Endothelial cell of umbilical vein (primary cell): ENCODE data around the gene RASD2. TPM values are rescaled to one million over a fixed set of nuclear protein-coding genes. Genes with fewer than 3 reads are reported as not detected.

Experiments used
- BruUV-seq: library from RNA; stranded (reverse); fragments of 400-500 nt; replicated peaks from 2 replicates; lab custom pipeline; 2021; lab: Mats Ljungman, UMichigan
- CTCF ChIA-PET: fragments of 300-600, 350-600 bp; sonication (Branson Sonifier 250); formaldehyde crosslinking; loops from one replicate; lab custom pipeline; 2021; ENCODE audit warnings: antibody characterized with exemption, inconsistent platforms; lab: Charles Lee
- POLR2A ChIA-PET: fragments of 300-600, 350-600 bp; sonication (Branson Sonifier 250); formaldehyde crosslinking; loops from one replicate; lab custom pipeline; 2021; ENCODE audit warnings: antibody characterized with exemption, inconsistent platforms; lab: Charles Lee
- DNase-seq: peaks from one replicate; pipeline ENCODE4 v3.0.0-alpha.2; 2011; ENCODE audit warnings: low read depth, low spot score
- FAIRE-seq: peaks from 2 replicates; lab custom pipeline; 2011; peaks lifted over from hg19 to GRCh38; lab: Jason Lieb, UNC
- H2AFZ ChIP-seq: 2 replicates; pipeline ENCODE4 v1.6.0; 2012; ENCODE audit warnings: low read depth, low read length, control low read depth, inconsistent platforms
- H3K27ac ChIP-seq: 2 replicates; pipeline ENCODE4 v1.5.1; 2011; ENCODE audit warnings: low read depth, mild to moderate bottlenecking, control low read depth, low read length, moderate library complexity; ENCODE audit not compliant: insufficient read depth
- H3K27me3 ChIP-seq, 2 experiments: 2 replicates each; pipeline versions ENCODE4 v1.6.0 to v1.6.1; 2011; ENCODE audit warnings: low read length in 2 of 2, mixed read lengths in 1 of 2; ENCODE audit not compliant: control insufficient read depth in 2 of 2, insufficient read depth in 2 of 2
- H3K36me3 ChIP-seq, 2 experiments: 2 replicates in 1 of 2; 3 replicates in 1 of 2; pipeline ENCODE4 v1.5.1; 2011; ENCODE audit warnings: low read length in 2 of 2, mild to moderate bottlenecking in 1 of 2, moderate library complexity in 1 of 2; ENCODE audit not compliant: control insufficient read depth in 2 of 2, insufficient read depth in 2 of 2; ENCODE audit errors: extremely low read depth in 1 of 2
- H3K4me1 ChIP-seq: 3 replicates; pipeline ENCODE4 v1.5.1; 2011; ENCODE audit warnings: mild to moderate bottlenecking, low read length; ENCODE audit not compliant: control insufficient read depth, insufficient read depth; ENCODE audit errors: extremely low read depth
- H3K4me2 ChIP-seq: 2 replicates; pipeline ENCODE4 v1.6.1; 2011; ENCODE audit warnings: low read length, control low read depth, mixed read lengths; ENCODE audit not compliant: insufficient read depth
- H3K4me3 ChIP-seq, 3 experiments: fragments of 200-600 bp in 1 of 3; sonication (generic), shearing (Covaris generic) in 1 of 3; replicated peaks in 1 of 3; 2 replicates each; pipeline ENCODE4 v1.5.1; 2011 to 2016; ENCODE audit warnings: control low read depth in 3 of 3, low read length in 3 of 3, mild to moderate bottlenecking in 2 of 3, inconsistent platforms in 1 of 3, low read depth in 1 of 3, moderate library complexity in 1 of 3; ENCODE audit not compliant: insufficient read depth in 1 of 3
- H3K79me2 ChIP-seq: 2 replicates; pipeline ENCODE4 v1.6.0; 2012; ENCODE audit warnings: low read length, inconsistent platforms; ENCODE audit not compliant: control insufficient read depth, insufficient read depth
- H3K9ac ChIP-seq: replicated peaks from 2 replicates; pipeline ENCODE3; 2011; ENCODE audit warnings: low read length, control low read depth; ENCODE audit not compliant: insufficient read depth; ENCODE audit errors: extremely low read depth
- H3K9me1 ChIP-seq: replicated peaks from 3 replicates; pipeline ENCODE4 v1.6.0; 2011; ENCODE audit warnings: mild to moderate bottlenecking, low read length; ENCODE audit not compliant: control insufficient read depth, insufficient read depth; ENCODE audit errors: extremely low read depth
- H3K9me3 ChIP-seq: replicated peaks from 2 replicates; pipeline ENCODE4 v1.5.1; 2012; ENCODE audit warnings: low read length, inconsistent platforms; ENCODE audit not compliant: control insufficient read depth, insufficient read depth
- H4K20me1 ChIP-seq: replicated peaks from 2 replicates; pipeline ENCODE3; 2011; ENCODE audit warnings: mild to moderate bottlenecking, low read length; ENCODE audit not compliant: control insufficient read depth, insufficient read depth; ENCODE audit errors: extremely low read depth
- EZH2 ChIP-seq: IDR thresholded peaks from 2 replicates; pipeline ENCODE4 v1.6.1; 2012; ENCODE audit warnings: borderline replicate concordance, low read depth, mild to moderate bottlenecking, moderate library complexity, low read length, inconsistent platforms; ENCODE audit not compliant: severe bottlenecking
- FOS ChIP-seq: IDR thresholded peaks from 2 replicates; pipeline ENCODE4 v1.6.1; 2011; ENCODE audit warnings: mild to moderate bottlenecking, low read length, moderate library complexity, borderline replicate concordance; ENCODE audit not compliant: insufficient read depth
- GATA2 ChIP-seq: IDR thresholded peaks from 2 replicates; pipeline ENCODE4 v1.7.0; 2011; ENCODE audit warnings: low read depth, mild to moderate bottlenecking, moderate library complexity, mixed read lengths, low read length; ENCODE audit not compliant: insufficient read length, insufficient read depth
- JUN ChIP-seq: IDR thresholded peaks from 2 replicates; pipeline ENCODE4 v1.6.1; 2011; ENCODE audit warnings: borderline replicate concordance, low read depth; ENCODE audit not compliant: insufficient read length, insufficient read depth
- MYC ChIP-seq: IDR thresholded peaks from one replicate; pipeline ENCODE4 v1.6.1; 2011; ENCODE audit warnings: mild to moderate bottlenecking, low read depth, low read length
- POLR2A ChIP-seq: IDR thresholded peaks from 2 replicates; pipeline ENCODE4 v1.6.1; 2012; ENCODE audit warnings: low read depth, mild to moderate bottlenecking, control low read depth, low read length
- POLR2AphosphoS5 ChIP-seq: IDR thresholded peaks from 2 replicates; pipeline ENCODE4 v1.6.1; 2012; ENCODE audit warnings: low read depth, mild to moderate bottlenecking, control low read depth, low read length, moderate library complexity; ENCODE audit not compliant: insufficient read depth
- dilution Hi-C: fragments of 300-500 bp; cut with MboI; formaldehyde crosslinking; loops from one replicate; pipeline ENCODE4 v1.15.0; 2019; ENCODE audit warnings: low sequenced_read_pairs; ENCODE audit not compliant: extremely low pct_ligation_motif_present
- intact Hi-C: fragments of 100-400 bp; cut with micrococcal nuclease; formaldehyde crosslinking; loops from one replicate; pipeline ENCODE4 v1.10.0; 2022
- polyA plus RNA-seq, 4 experiments: library from polyadenylated mRNA; depleted of rRNA in 3 of 4; stranded (reverse) in 3 of 4; unstranded in 1 of 4; fragments of >200 nt; gene quantifications; 2 replicates each; pipeline versions ENCODE4 v1.2.1 to v1.2.3, GENCODE V29; 2011 to 2012; ENCODE audit warnings: missing spikeins in 1 of 4
- total RNA-seq: library from RNA; stranded (reverse); gene quantifications from 2 replicates; pipeline ENCODE4 v1.2.3, GENCODE V29; 2021
- TF ChIP-seq, protein P1 (sequence below): IDR thresholded peaks from 2 replicates; pipeline ENCODE4 v1.6.1; 2011; ENCODE audit not compliant: insufficient read depth, insufficient read length
- TF ChIP-seq, protein P2 (sequence below), 2 donors: IDR thresholded peaks; 1 replicate in 1 of 2; 2 replicates in 1 of 2; pipeline ENCODE4 v1.5.1; 2011; ENCODE audit warnings: low read length in 2 of 2, mild to moderate bottlenecking in 2 of 2, moderate library complexity in 2 of 2, control low read depth in 1 of 2, inconsistent platforms in 1 of 2, low read depth in 1 of 2; ENCODE audit not compliant: insufficient read depth in 1 of 2; ENCODE audit errors: extremely low read depth in 1 of 2

RASD2 gene
- total and polyA plus RNA-seq, 2 donors (not counting 3 experiments of a cell fraction or from before 2014, with no cell fraction given): not detected

DNA sequence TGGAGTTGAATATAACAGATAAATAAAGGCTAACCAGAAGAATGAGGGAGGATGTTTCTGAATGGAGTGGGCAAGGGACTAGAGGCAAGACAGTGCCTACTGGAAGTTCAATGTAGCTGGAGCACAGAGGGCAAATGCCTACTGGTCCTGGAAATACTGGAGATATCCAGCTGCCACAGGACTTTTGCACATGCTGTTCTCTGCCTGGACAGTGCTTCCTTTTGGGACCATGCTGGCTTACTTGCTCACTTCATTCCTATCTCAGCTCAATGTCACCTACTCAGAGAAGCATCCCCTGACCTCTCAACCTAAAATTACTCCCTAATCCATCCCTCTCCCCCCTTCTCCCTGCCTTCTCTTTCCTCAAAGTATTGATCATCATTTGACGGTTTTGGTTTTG lies 20.2 kb downstream of the RASD2 start:
- no peaks in the 10 kb centered on the region for H4K20me1 ChIP-seq
- H3K4me2 ChIP-seq: no peak overlapping the region
- BruUV-seq: no TSS peak
- FAIRE-seq (no peak), DNase-seq (no peak)
- intact Hi-C loops (no loop called here), dilution Hi-C loops (no loop called here)
- no peaks in the 10 kb centered on the region for H3K36me3 ChIP-seq
- H3K4me1 ChIP-seq: no peaks in the 10 kb centered on the region
- H3K9me1 ChIP-seq: no peaks in the 10 kb centered on the region
- no peaks in the 10 kb centered on the region for H3K9me3 ChIP-seq
- H3K9ac ChIP-seq: no peak overlapping the region
- no peak overlapping the region for H2AFZ ChIP-seq
- POLR2A ChIA-PET: no interaction called here
- no peak overlapping the region for H3K27ac ChIP-seq
- CTCF ChIA-PET: no interaction called here
- peaks cover 0 to 19% of the 10 kb centered on the region in 2 experiments for H3K27me3 ChIP-seq
- H3K79me2 ChIP-seq: no peaks in the 10 kb centered on the region
- no peak overlapping the region for H3K4me3 ChIP-seq
- TF ChIP-seq, protein P1, sequence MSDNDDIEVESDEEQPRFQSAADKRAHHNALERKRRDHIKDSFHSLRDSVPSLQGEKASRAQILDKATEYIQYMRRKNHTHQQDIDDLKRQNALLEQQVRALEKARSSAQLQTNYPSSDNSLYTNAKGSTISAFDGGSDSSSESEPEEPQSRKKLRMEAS: no peak
- TF ChIP-seq POLR2AphosphoS5 (no peak), JUN (no peak), FOS (no peak), POLR2A (no peak), GATA2 (no peak), EZH2 (no peak), MYC (no peak)
- TF ChIP-seq, protein P2, sequence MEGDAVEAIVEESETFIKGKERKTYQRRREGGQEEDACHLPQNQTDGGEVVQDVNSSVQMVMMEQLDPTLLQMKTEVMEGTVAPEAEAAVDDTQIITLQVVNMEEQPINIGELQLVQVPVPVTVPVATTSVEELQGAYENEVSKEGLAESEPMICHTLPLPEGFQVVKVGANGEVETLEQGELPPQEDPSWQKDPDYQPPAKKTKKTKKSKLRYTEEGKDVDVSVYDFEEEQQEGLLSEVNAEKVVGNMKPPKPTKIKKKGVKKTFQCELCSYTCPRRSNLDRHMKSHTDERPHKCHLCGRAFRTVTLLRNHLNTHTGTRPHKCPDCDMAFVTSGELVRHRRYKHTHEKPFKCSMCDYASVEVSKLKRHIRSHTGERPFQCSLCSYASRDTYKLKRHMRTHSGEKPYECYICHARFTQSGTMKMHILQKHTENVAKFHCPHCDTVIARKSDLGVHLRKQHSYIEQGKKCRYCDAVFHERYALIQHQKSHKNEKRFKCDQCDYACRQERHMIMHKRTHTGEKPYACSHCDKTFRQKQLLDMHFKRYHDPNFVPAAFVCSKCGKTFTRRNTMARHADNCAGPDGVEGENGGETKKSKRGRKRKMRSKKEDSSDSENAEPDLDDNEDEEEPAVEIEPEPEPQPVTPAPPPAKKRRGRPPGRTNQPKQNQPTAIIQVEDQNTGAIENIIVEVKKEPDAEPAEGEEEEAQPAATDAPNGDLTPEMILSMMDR (IDR thresholded peaks at IDR 0.05; ENCODE audit: extremely low read depth in 1 of 2, insufficient read depth in 1 of 2, low read depth in 1 of 2, low read length in 2 of 2): no peak
